ENCODE data around the gene CCNY.

DNA sequence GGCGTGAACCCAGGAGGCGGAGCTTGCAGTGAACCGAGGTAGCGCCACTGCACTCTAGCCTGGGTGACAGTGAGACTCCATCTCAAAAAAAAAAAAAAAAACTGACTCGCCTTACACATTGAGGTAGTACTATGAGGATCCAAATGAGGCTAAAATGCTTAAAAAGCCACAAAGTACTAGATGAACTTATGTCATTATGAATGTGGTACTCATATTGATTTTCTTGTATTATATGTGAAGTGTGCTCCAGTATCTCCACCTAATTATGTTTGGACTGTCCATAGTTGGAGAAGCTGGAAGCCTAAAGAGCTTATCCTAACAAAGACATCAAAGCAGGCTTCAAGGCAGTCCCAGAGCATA is 9.1 kb downstream of the CCNY start:
- no peak for TF ChIP-seq SIN3A (IDR thresholded peaks at IDR 0.05; ENCODE audit: borderline replicate concordance, insufficient read depth, low read length)
- TF ChIP-seq TAF1 (IDR thresholded peaks at IDR 0.05; ENCODE audit: borderline replicate concordance, insufficient read depth, low read length): no peak
- no peak for TF ChIP-seq POLR2AphosphoS5 (IDR thresholded peaks at IDR 0.05; ENCODE audit: low read depth, low read length)
- TF ChIP-seq, protein P1, sequence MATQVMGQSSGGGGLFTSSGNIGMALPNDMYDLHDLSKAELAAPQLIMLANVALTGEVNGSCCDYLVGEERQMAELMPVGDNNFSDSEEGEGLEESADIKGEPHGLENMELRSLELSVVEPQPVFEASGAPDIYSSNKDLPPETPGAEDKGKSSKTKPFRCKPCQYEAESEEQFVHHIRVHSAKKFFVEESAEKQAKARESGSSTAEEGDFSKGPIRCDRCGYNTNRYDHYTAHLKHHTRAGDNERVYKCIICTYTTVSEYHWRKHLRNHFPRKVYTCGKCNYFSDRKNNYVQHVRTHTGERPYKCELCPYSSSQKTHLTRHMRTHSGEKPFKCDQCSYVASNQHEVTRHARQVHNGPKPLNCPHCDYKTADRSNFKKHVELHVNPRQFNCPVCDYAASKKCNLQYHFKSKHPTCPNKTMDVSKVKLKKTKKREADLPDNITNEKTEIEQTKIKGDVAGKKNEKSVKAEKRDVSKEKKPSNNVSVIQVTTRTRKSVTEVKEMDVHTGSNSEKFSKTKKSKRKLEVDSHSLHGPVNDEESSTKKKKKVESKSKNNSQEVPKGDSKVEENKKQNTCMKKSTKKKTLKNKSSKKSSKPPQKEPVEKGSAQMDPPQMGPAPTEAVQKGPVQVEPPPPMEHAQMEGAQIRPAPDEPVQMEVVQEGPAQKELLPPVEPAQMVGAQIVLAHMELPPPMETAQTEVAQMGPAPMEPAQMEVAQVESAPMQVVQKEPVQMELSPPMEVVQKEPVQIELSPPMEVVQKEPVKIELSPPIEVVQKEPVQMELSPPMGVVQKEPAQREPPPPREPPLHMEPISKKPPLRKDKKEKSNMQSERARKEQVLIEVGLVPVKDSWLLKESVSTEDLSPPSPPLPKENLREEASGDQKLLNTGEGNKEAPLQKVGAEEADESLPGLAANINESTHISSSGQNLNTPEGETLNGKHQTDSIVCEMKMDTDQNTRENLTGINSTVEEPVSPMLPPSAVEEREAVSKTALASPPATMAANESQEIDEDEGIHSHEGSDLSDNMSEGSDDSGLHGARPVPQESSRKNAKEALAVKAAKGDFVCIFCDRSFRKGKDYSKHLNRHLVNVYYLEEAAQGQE (IDR thresholded peaks at IDR 0.05; ENCODE audit: insufficient read depth in 1 of 2, low read depth in 2 of 2, low read length in 2 of 2): no peak
- TF ChIP-seq FOXP2 (optimal IDR thresholded peaks at IDR 0.05; ENCODE audit: borderline replicate concordance, extremely low read depth, extremely low read length, insufficient read depth): no peak
